Psoas muscle (tissue), 8 donors: ENCODE measurements around the gene CLEC2D. TPM values are rescaled to one million over a fixed set of nuclear protein-coding genes. Genes with fewer than 3 reads are reported as not detected.
"Not testable (repeated sequence)": the region's sequence is repeated elsewhere in the genome, so short reads cannot be mapped to it uniquely, and the experiment has no call there.

ENCODE experiments used
- ATAC-seq, 4 donors: fragments of 200-7000 bp; cut with Tn5 transposase; one replicate each; pipeline ENCODE4 v1.9.1; 2020; ENCODE audit warnings: moderate library complexity in 3 of 4, mild to moderate bottlenecking in 2 of 4
- DNase-seq, 2 donors: peaks; one replicate each; pipeline ENCODE4 v3.0.0-alpha.2; 2020
- H3K27ac ChIP-seq: fragments of 200-600 bp; one replicate; pipeline ENCODE4 v1.8.0; 2022
- H3K27me3 ChIP-seq, 3 donors: fragments of 200-600 bp in 1 of 3; one replicate each; pipeline versions ENCODE4 v1.6.1 to v1.8.0; 2013 to 2022; ENCODE audit warnings: low read length in 2 of 3, mild to moderate bottlenecking in 2 of 3, moderate library complexity in 1 of 3; ENCODE audit not compliant: insufficient read depth in 3 of 3
- H3K36me3 ChIP-seq, 2 donors: fragments of 200-600 bp in 1 of 2; one replicate each; pipeline versions ENCODE4 v1.6.1 to v1.8.0; 2013 to 2022; ENCODE audit warnings: low read depth in 1 of 2, mild to moderate bottlenecking in 1 of 2, moderate library complexity in 1 of 2; ENCODE audit not compliant: insufficient read depth in 1 of 2
- H3K4me1 ChIP-seq: fragments of 200-600 bp; one replicate; pipeline ENCODE4 v1.8.0; 2022
- H3K4me3 ChIP-seq: fragments of 200-600 bp; one replicate; pipeline ENCODE4 v1.8.0; 2022; ENCODE audit warnings: mild to moderate bottlenecking
- H3K9me3 ChIP-seq: fragments of 200-600 bp; one replicate; pipeline ENCODE4 v1.8.0; 2022
- WGBS, 3 donors: extraction: QIAGEN DNeasy Blood & Tissue Kit; methylation state at CpG; one replicate each; pipeline versions ENCODE4 v1.1.6 to v1.1.7; 2013; 5-methylcytosine and 5-hydroxymethylcytosine counted together
- intact Hi-C, 2 donors: fragments of 100-400 bp; cut with DNase I; formaldehyde crosslinking; loops; one replicate each; pipeline versions ENCODE4 v1.11.0 to v1.14.2; 2022
- polyA plus RNA-seq, 3 donors: library from polyadenylated mRNA; stranded (reverse); fragments of 200-250 nt; gene quantifications; one replicate each; pipeline ENCODE4 v1.2.3, GENCODE V29; 2013
- total RNA-seq, 4 donors: library from RNA; stranded (reverse); fragmentation: NEBNext Ultra II Directional in 2 of 4; extraction: Animal tissue kit (Norgen Biotek cat#: 25700) in 2 of 4; gene quantifications; one replicate each; pipeline versions ENCODE4 v1.2.1 to v1.2.4, GENCODE V29; 2021 to 2023
- TF ChIP-seq, protein P1 (sequence below): fragments of 200-600 bp; IDR thresholded peaks from one replicate; pipeline ENCODE4 v1.8.0; 2022; ENCODE audit warnings: antibody characterized with exemption
- donor health status: healthy with polysubstance abuse.
- donor health status: DM: no; HTN: no; CAD: no; lungs with moderate emphysema.
- donor health status: Bipolar disorder and iron deficiency.
- donor health status: healthy.
- donor health status: DM: yes; HTN: yes; CAD: no.
- donor health status: DM: no; HTN: no; CAD: no.
- donor health status: DM: no; HTN: no; CAD: no.
- donor health status: DM: yes; HTN: yes; CAD: no.

CLEC2D gene
- total and polyA plus RNA-seq, 7 donors, result 0.42 to 2.5 (median 0.97) TPM

DNA sequence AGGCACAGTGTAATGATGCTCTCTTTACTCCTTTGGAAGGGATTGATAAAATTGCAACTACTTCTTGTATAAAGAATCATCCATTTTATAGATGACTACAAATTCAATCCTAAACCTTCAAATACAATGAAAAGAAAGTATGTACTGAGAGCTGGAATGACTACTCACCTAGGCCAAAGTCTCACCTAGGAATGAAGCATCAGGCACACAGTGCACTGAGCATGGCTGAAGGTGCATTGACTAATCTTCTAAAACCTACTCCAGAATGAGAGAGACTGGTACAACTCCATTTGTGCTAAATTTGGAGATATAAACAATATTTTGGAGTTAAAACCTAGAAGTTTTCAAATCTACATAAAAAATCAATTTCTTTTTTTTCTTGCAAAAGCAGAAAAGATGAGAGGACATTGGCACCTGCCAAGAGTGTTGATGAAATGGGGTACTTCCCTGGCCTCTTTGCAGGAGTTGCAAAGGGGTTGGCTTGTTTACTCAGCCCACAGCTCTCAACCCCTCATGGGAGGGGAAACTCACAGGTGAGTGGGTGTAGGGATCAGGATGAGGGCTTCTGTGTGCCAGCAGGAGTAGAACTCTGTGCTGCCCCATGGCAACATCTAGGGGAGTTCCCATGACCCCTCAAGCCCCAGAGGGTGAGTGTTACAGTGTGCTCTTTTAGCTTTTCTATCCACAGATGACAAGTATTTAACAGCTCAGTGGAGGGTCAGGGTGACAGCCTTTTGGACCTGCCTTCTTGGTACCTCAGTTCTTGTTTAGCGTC lies 32.1 kb downstream of the CLEC2D start:
- Histone ChIP-seq H3K4me3 (no peak overlapping the region), H3K27me3 (no peaks in the 10 kb centered on the region), H3K9me3 (peaks cover 6% of the 10 kb centered on the region), H3K4me1 (no peaks in the 10 kb centered on the region), H3K27ac (no peak overlapping the region), H3K36me3 (no peaks in the 10 kb centered on the region)
- DNase-seq, result no peak
- ATAC-seq, result no peak
- intact Hi-C loops, result no loop called here
- 89 to 92% (median 91%) methylated on average over 1 of the region's 1 CpG for WGBS, 3 donors
- TF ChIP-seq, protein P1, sequence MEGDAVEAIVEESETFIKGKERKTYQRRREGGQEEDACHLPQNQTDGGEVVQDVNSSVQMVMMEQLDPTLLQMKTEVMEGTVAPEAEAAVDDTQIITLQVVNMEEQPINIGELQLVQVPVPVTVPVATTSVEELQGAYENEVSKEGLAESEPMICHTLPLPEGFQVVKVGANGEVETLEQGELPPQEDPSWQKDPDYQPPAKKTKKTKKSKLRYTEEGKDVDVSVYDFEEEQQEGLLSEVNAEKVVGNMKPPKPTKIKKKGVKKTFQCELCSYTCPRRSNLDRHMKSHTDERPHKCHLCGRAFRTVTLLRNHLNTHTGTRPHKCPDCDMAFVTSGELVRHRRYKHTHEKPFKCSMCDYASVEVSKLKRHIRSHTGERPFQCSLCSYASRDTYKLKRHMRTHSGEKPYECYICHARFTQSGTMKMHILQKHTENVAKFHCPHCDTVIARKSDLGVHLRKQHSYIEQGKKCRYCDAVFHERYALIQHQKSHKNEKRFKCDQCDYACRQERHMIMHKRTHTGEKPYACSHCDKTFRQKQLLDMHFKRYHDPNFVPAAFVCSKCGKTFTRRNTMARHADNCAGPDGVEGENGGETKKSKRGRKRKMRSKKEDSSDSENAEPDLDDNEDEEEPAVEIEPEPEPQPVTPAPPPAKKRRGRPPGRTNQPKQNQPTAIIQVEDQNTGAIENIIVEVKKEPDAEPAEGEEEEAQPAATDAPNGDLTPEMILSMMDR, result no peak

DNA sequence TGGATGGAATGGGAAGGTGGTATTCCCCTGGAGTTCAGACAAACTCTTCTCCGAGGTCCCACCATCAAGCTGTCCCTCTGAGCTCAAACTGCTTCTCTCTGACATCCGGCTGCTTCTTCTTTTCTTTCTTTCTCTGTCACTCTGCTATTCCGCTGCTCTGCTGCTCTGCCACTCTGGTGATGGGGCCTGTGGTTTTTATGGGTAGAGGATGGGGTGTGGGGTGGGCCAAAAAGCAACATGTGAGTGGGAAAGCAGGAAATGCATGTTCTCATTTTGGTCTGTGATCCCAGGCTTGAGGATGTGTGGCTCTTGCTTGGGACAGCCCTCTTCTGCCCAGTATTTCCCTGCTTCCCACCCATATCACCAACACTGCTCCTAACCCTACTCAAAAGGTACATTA lies 32.7 kb downstream of the CLEC2D start:
- 83 to 91% (median 86%) methylated on average over 3 of the region's 3 CpGs for WGBS, 3 donors
- intact Hi-C loops, result no loop called here

DNA sequence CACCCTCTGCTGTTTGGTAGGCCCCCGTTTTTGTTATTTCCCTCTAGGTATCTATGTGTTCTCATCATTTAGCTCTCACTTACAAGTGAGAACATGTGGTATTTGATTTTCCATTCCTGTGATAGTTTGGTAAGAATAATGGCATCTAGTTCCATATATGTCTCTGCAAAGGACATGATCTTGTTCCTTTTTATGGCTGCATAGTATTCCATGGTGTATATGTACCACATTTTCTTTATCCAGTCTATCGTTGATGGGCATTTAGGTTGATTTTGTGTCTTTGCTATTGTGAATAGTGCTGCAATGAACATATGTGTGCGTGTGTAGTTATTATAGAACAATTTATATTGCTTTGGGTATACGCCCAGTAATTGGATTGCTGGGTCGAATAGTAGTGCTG lies 35.0 kb downstream of the CLEC2D start:
- ATAC-seq, H3K36me3 ChIP-seq, intact Hi-C loops, H3K4me3 ChIP-seq, H3K27me3 ChIP-seq, H3K27ac ChIP-seq, DNase-seq, H3K9me3 ChIP-seq, H3K4me1 ChIP-seq: not testable (repeated sequence)
- WGBS, 3 donors, result 92 to 96% (median 93%) methylated on average over 5 of the region's 5 CpGs

More for the DNA sequence above, 32.7 kb downstream of the CLEC2D start:
- Histone ChIP-seq H3K36me3 (no peaks in the 10 kb centered on the region), H3K27me3 (no peaks in the 10 kb centered on the region), H3K4me3 (no peak overlapping the region), H3K4me1 (no peaks in the 10 kb centered on the region), H3K27ac (no peak overlapping the region), H3K9me3 (peaks cover 2% of the 10 kb centered on the region)
- TF ChIP-seq, protein P1, result no peak
- no peak for ATAC-seq
- no peak for DNase-seq

DNA sequence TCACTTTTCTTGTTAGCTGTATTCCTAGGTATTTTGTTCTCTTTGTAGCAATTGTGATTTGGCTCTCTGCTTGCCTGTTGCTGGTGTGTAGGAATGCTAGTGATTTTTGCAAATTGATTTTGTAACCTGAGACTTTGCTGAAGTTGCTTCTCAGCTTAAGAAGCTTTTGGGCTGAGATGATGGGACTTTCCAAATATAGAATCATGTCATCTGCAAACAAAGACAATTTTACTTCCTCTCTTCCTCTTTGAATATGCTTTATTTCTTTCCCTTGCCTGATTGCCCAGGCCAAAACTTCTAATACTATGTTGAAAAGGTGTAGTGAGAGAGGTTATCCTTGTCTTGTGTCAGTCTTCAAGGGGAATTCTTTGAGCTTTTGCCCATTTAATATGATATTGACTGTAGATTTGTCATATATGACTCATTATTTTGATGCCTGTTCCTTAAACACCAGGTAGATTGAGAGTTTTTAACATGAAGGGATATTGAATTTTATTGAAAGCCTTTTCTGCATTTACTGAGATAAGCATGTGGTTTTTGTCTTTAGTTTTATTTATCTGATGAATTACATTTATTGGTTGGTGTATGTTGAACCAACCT lies 36.7 kb downstream of the CLEC2D start:
- no peak for ATAC-seq
- TF ChIP-seq, protein P1, result no peak
- H3K4me1 ChIP-seq, result no peaks in the 10 kb centered on the region
- no peaks in the 10 kb centered on the region for H3K9me3 ChIP-seq
- intact Hi-C loops, result no loop called here
- no peak for DNase-seq
- H3K27me3 ChIP-seq, result no peaks in the 10 kb centered on the region
- H3K27ac ChIP-seq, result no peak overlapping the region
- H3K4me3 ChIP-seq, result no peak overlapping the region
- no peaks in the 10 kb centered on the region for H3K36me3 ChIP-seq

DNA sequence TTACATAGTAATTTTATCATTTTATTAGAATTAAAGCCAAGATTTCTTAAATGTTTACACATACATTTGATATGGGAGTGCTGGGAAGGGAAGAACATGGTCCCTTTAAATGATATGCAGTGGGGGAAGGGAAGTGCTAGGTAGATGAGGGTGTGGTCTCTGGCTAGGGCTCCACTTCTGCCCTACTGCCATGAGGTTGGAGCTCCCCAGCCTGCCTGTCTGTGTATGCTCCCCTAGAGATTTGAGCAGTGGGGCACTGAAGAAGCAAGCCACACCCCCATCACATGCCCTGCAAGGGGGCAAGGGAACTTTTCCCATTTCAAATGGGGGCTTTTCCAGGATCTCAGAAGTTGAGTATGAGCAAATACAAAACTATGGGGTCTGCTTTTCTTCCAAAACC lies 37.8 kb downstream of the CLEC2D start:
- H3K36me3 ChIP-seq, result no peaks in the 10 kb centered on the region
- H3K9me3 ChIP-seq, result no peaks in the 10 kb centered on the region
- ATAC-seq (no peak), DNase-seq (no peak)
- H3K4me1 ChIP-seq, result no peaks in the 10 kb centered on the region
- intact Hi-C loops, result no loop called here
- no peaks in the 10 kb centered on the region for H3K27me3 ChIP-seq
- TF ChIP-seq, protein P1, result no peak
- H3K27ac ChIP-seq, result no peak overlapping the region
- H3K4me3 ChIP-seq, result no peak overlapping the region
